ENCODE measurements around the gene FAM110A.
A peak's percentile ranks its signal among the peaks of the same experiment; 100 is the strongest.

The FAM110A gene

GRCh38 chr20:834151-834746, 734 bp downstream of the FAM110A start:
- Histone ChIP-seq H3K79me2 (ENCODE audit: control insufficient read depth, low read length) (peaks cover 38% of the 10 kb centered on the region), H3K36me3 (ENCODE audit: control insufficient read depth, low read length) (no peaks in the 10 kb centered on the region), H4K20me1 (ENCODE audit: control insufficient read depth, insufficient read depth, low read depth, low read length) (no peaks in the 10 kb centered on the region), H3K4me3 (ENCODE audit: low read length) (peak overlapping the region; percentile 96), H3K27ac (ENCODE audit: low read depth, low read length) (peak overlapping the region; percentile 48; the same call in 1 of the 2 replicates), H3K27me3 (ENCODE audit: control insufficient read depth, low read length) (no peaks in the 10 kb centered on the region), H3F3A (ENCODE audit: control insufficient read depth, insufficient read depth) (peaks cover 7% of the 10 kb centered on the region; the same call in 1 of the 2 replicates), H3K9me3 (ENCODE audit: control insufficient read depth, insufficient read depth, low read length) (no peaks in the 10 kb centered on the region), H3K4me2 (ENCODE audit: low read length) (peak overlapping the region; percentile 91), H3K9me2 (replicated peaks; ENCODE audit: control insufficient read depth, low read length) (no peaks in the 10 kb centered on the region), H3K4me1 (ENCODE audit: control insufficient read depth, low read length) (peaks cover 35% of the 10 kb centered on the region)
- TF ChIP-seq CTCF (IDR thresholded peaks at IDR 0.05; ENCODE audit: low read depth, low read length, poor library complexity, severe bottlenecking): no peak
- TF ChIP-seq EZH2phosphoT487 (IDR thresholded peaks at IDR 0.05; ENCODE audit: borderline replicate concordance, low read length): no peak

- H4K20me1 ChIP-seq (ENCODE audit: control insufficient read depth, insufficient read depth, low read depth, low read length): peaks cover 3% of the 10 kb centered on the region; the same call in 1 of the 2 replicates
- H3K79me2 ChIP-seq (ENCODE audit: control insufficient read depth, low read length): peaks cover 40% of the 10 kb centered on the region
- no peaks in the 10 kb centered on the region for H3K9me3 ChIP-seq (ENCODE audit: control insufficient read depth, insufficient read depth, low read length)
- no peak overlapping the region for H3K27ac ChIP-seq (ENCODE audit: low read depth, low read length)
- H3K27me3 ChIP-seq (ENCODE audit: control insufficient read depth, low read length): no peaks in the 10 kb centered on the region
- no peak for TF ChIP-seq EZH2phosphoT487 (IDR thresholded peaks at IDR 0.05; ENCODE audit: borderline replicate concordance, low read length)
- no peak for TF ChIP-seq CTCF (IDR thresholded peaks at IDR 0.05; ENCODE audit: low read depth, low read length, poor library complexity, severe bottlenecking)
- no peaks in the 10 kb centered on the region for H3K9me2 ChIP-seq (replicated peaks; ENCODE audit: control insufficient read depth, low read length)
- no peaks in the 10 kb centered on the region for H3K36me3 ChIP-seq (ENCODE audit: control insufficient read depth, low read length)
- peak overlapping the region; percentile 91 for H3K4me2 ChIP-seq (ENCODE audit: low read length)
- peak overlapping the region; percentile 51 for H3K4me3 ChIP-seq (ENCODE audit: low read length)
- peaks cover 35% of the 10 kb centered on the region for H3K4me1 ChIP-seq (ENCODE audit: control insufficient read depth, low read length)
- peaks cover 7% of the 10 kb centered on the region; the same call in 1 of the 2 replicates for H3F3A ChIP-seq (ENCODE audit: control insufficient read depth, insufficient read depth)
Measured at GRCh38 chr20:835608-836045, 2.1 kb downstream of the FAM110A start.

GRCh38 chr20:836190-836589, 2.7 kb downstream of the FAM110A start:
- peaks cover 43% of the 10 kb centered on the region for H3K79me2 ChIP-seq (ENCODE audit: control insufficient read depth, low read length)

More at GRCh38 chr20:836190-836589, 2.7 kb downstream of the FAM110A start:
- Histone ChIP-seq H3F3A (ENCODE audit: control insufficient read depth, insufficient read depth) (peaks cover 7% of the 10 kb centered on the region; the same call in 1 of the 2 replicates), H3K4me3 (ENCODE audit: low read length) (0 out of 2 replicates have a peak overlapping the region, but pooled peaks have one; percentile 51), H3K4me1 (ENCODE audit: control insufficient read depth, low read length) (peaks cover 41% of the 10 kb centered on the region), H3K27ac (ENCODE audit: low read depth, low read length) (no peak overlapping the region), H3K27me3 (ENCODE audit: control insufficient read depth, low read length) (no peaks in the 10 kb centered on the region), H3K9me2 (replicated peaks; ENCODE audit: control insufficient read depth, low read length) (no peaks in the 10 kb centered on the region), H4K20me1 (ENCODE audit: control insufficient read depth, insufficient read depth, low read depth, low read length) (peaks cover 4% of the 10 kb centered on the region; the same call in 1 of the 2 replicates), H3K9me3 (ENCODE audit: control insufficient read depth, insufficient read depth, low read length) (no peaks in the 10 kb centered on the region), H3K36me3 (ENCODE audit: control insufficient read depth, low read length) (no peaks in the 10 kb centered on the region), H3K4me2 (ENCODE audit: low read length) (peak overlapping the region; percentile 91)
- no peak for TF ChIP-seq EZH2phosphoT487 (IDR thresholded peaks at IDR 0.05; ENCODE audit: borderline replicate concordance, low read length)
- no peak for TF ChIP-seq CTCF (IDR thresholded peaks at IDR 0.05; ENCODE audit: low read depth, low read length, poor library complexity, severe bottlenecking)
